ENCODE results near the gene TMC8.
A peak's percentile ranks its signal among the peaks of the same experiment; 100 is the strongest.

The TMC8 gene

GRCh38 chr17:78180083-78180482 lies 49.5 kb downstream of the TMC8 start:
- no peak for DNase-seq (ENCODE audit: low read depth in 2 of 2)

GRCh38 chr17:78180508-78180907 lies 49.9 kb downstream of the TMC8 start:
- DNase-seq (ENCODE audit: low read depth in 2 of 2) = no peak

GRCh38 chr17:78182504-78182903 lies 51.9 kb downstream of the TMC8 start:
- DNase-seq (ENCODE audit: low read depth in 2 of 2) = no peak

- DNase-seq (ENCODE audit: low read depth in 2 of 2) = no peak
Observed at GRCh38 chr17:78183916-78184315, 53.3 kb downstream of the TMC8 start.

- no peak for DNase-seq (ENCODE audit: low read depth in 2 of 2)
Observed at GRCh38 chr17:78184351-78184750, 53.8 kb downstream of the TMC8 start.

- DNase-seq (ENCODE audit: low read depth in 2 of 2) = no peak
Observed at GRCh38 chr17:78184868-78185267, 54.3 kb downstream of the TMC8 start.

GRCh38 chr17:78185981-78186691 lies 55.6 kb downstream of the TMC8 start:
- no peak for DNase-seq (ENCODE audit: low read depth in 2 of 2)

- peak; percentile 97 for DNase-seq (ENCODE audit: low read depth in 2 of 2)
Observed at GRCh38 chr17:78186692-78187595, 56.4 kb downstream of the TMC8 start, which contains the start of the genes AFMID and TK1. TSS of gene AFMID (plus strand) at chr17:78187362. CDS start at chr17:78187371, 9 bp downstream. TSS of gene TK1 (minus strand) at chr17:78187052. CDS start at chr17:78186994, 58 bp downstream.
